Hindlimb muscle (tissue), 1 donor: ENCODE data around the gene KLF13. TPM values are rescaled to one million over a fixed set of nuclear protein-coding genes. Genes with fewer than 3 reads are reported as not detected.
A peak's percentile ranks its signal among the peaks of the same experiment; 100 is the strongest.

ENCODE experiments used
- DNase-seq: peaks from one replicate; pipeline ENCODE4 v3.0.0-alpha.2; 2013
- polyA plus RNA-seq: library from polyadenylated mRNA; unstranded; fragments of 120-200 nt; gene quantifications from one replicate; pipeline ENCODE4 v1.2.1, GENCODE V29; 2013; ENCODE audit not compliant: insufficient read length

KLF13 gene
- polyA plus RNA-seq, 1 donor: 37.5 TPM

GRCh38 chr15:31365032-31365654, 38.5 kb downstream of the KLF13 start:
- no peak for DNase-seq

GRCh38 chr15:31365655-31366127, 39.1 kb downstream of the KLF13 start:
- DNase-seq: peak; percentile 76

DNA sequence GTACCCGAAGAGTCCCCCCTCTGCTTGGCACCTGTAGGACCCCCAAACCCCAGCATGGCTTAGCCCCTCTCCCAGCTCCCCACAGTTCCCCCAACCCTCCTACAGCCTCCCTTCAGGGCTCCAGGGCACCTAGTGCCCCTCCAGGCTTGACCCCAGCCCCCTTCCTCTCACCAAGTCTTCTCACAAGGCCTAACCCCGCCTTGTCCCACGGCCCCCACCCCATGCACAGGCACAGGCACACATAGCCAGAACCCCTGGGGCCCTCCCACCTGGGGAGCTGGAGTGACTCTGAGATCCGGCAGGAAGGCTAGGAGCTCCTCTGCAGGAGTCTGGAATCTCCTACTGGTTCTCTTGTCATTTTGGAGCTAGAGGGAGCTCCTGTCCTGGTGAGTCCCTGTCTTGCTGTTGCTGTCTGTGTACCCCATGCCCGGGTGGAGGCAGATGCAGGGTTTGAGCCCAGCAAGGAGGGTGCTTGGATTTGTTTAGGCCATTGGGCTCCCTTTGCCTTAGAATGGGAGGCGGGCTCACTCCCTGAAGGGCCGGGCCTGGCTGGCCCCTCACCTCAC, 39.6 kb downstream of the KLF13 start:
- DNase-seq: no peak

DNA sequence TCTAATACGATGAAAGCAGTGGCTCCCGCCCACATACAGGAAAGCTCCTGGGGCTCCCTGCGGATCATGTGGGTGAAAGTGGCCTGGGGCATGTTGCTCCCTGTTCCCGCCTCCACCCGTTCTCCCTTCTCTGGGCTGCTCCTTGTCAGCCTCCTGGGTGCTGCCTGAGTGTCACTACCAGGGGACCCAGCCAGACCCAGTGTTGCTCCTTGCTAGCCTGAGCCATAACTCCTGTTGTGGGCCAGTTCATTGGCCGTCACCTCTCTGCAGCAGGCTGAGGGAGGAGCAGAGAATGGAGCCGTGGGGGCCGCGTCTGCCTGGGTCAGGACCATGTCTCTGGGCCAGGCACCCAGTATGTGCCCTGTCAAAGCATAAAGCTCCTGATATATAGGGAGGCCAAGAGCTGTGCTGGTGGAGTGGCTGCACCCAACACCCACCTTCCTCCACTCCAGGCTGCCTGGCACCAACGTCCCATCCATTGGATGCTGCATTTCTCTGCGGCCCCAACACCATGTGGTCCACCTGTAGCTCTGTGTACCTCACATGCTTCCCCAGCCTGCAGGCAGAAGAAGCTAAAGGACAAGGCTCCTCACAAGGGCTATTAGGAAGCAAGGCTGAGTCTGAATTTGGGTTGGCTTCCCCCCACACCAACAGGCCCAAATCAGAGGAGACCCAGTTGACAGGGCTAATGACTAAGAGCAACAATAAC, 40.5 kb downstream of the KLF13 start:
- no peak for DNase-seq

GRCh38 chr15:31367730-31368344, 41.2 kb downstream of the KLF13 start:
- no peak for DNase-seq

- DNase-seq: no peak
Observed at GRCh38 chr15:31369727-31370126, 43.1 kb downstream of the KLF13 start.

DNA sequence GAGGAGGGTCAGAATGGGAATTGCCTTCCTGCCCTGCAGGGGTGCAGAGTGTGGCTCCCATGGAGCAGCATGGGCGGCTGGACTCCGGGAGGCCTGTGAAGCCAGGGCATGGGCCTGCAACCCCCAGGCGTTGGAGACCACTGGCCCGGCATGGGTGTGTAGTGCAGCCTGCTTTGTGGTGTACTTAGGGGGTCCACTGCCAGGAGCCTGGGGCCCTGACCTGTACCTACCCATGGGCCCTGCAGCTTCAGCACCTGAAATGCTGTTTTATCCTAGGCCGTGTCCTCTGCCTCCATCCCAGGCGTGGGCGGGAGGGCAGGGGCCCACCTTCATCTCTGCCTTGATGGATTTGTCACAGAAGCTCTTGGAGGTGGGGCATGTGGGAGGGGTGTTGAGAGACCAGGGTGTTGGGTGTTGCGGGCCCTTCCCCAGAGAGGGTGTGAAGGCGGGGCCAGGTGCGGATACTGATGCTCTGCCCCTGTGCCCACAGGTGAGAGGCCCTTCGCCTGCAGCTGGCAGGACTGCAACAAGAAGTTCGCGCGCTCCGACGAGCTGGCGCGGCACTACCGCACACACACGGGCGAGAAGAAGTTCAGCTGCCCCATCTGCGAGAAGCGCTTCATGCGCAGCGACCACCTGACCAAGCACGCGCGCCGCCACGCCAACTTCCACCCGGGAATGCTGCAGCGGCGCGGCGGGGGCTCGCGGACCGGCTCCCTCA, 45.0 kb downstream of the KLF13 start:
- DNase-seq: no peak

- DNase-seq: peak; percentile 59
Observed at GRCh38 chr15:31372635-31373091, 46.0 kb downstream of the KLF13 start.

- no peak for DNase-seq
Observed at GRCh38 chr15:31373096-31373865, 46.6 kb downstream of the KLF13 start.

GRCh38 chr15:31373970-31374369, 47.3 kb downstream of the KLF13 start:
- DNase-seq: no peak

- DNase-seq: no peak
Observed at GRCh38 chr15:31374489-31374888, 47.9 kb downstream of the KLF13 start.

DNA sequence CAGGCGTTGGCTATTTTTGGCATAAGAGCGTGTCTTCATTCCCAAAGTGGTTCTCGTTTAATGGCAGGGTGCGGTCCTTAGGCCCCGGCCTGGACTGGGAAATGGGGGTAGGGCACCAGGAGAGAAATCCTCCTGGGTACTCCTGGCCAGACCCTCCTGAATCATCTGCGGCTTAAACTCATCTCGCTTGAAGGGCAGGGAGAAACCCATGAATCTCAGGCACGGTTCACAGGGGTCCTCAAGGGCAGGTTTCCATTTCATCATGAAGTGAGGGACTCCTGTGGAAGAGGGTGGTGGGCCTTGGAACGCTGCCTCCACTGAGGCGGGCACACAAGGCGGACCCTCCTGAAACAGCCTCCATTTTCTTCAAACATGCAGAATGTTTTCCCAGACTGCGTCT, 48.4 kb downstream of the KLF13 start:
- DNase-seq: no peak

GRCh38 chr15:31375772-31376171, 49.1 kb downstream of the KLF13 start:
- DNase-seq: no peak

DNA sequence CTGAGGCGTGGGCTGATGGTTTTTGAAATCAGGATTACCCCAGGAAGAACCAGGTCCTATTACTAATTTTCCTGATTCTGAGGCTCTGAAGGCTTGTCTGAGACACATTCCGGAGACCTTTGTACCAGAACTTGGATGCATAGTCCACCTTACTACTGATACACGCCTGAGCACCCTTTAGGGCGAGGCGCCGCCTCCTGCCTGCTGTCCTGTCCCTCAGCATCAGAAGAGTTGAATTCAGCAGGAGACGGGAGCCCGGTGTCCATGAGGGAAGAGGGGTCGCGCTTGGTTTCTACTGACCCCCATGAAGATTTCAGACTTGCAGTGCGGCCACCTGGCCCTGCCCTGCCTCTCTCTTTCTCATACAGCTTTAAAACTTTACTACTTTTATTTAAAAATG, 49.9 kb downstream of the KLF13 start:
- DNase-seq: no peak

GRCh38 chr15:31377030-31377429, 50.4 kb downstream of the KLF13 start:
- no peak for DNase-seq

DNA sequence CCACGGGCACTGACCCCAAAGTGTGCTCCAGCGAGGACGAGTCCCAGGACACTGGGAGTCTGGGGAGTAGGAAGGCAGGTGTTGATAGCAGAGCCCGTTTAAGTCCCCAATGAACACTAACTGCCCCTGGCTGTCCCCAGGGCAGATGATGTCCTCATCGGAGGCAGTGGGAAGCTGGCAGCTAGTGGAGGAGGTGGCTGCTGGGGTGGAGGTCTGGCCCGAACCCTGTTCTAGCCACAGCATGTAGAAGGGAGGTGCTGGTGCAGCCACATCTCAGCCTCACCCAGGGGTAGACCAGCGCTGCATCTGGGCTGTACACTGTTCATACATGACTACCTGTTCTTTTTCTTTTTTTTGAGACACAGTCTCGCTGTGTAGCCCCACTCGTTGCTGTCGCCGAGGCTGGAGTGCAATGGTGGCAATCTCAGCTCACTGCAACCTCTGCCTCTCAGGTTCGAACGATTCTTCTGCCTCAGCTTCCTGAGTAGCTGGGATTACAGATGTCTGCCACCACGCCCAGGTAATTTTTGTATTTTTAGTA, 51.8 kb downstream of the KLF13 start:
- no peak for DNase-seq

DNA sequence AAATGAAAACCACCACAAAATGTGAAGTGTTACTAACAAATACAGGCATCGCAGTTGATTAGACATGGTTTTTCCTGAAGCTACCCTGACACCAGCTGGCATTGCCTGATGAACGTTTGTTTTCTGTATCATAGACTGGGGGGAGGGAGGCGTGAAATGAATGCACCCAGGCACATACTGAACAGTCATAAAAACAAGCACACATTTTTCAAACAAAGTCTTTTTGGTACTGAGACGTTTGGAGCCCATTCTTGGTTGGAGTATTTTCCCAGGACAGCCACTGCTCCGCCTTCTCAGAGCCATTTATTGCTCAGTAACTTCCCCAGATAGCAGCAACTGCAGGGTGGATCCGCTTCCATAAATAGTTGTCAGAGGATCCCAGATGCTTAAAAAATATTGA, 52.4 kb downstream of the KLF13 start:
- no peak for DNase-seq

GRCh38 chr15:31379577-31379976, 52.9 kb downstream of the KLF13 start:
- no peak for DNase-seq

GRCh38 chr15:31381801-31382712, 55.4 kb downstream of the KLF13 start:
- no peak for DNase-seq

DNA sequence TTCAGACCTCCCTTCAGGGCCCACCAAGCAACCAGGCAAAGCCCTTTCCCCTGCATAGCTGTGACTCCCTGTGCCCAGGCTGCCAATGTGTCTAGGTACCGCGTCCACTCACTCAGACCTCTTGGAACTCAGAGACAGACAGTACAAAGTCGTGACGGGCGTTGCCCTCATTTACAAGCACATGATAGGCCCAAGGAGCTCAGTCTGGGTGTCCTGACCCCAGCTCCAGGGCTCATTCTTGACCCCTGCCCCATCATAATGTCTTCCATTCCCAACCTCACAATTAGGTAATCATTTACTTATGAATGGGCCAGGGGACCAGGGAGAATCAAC, 56.0 kb downstream of the KLF13 start:
- no peak for DNase-seq

DNA sequence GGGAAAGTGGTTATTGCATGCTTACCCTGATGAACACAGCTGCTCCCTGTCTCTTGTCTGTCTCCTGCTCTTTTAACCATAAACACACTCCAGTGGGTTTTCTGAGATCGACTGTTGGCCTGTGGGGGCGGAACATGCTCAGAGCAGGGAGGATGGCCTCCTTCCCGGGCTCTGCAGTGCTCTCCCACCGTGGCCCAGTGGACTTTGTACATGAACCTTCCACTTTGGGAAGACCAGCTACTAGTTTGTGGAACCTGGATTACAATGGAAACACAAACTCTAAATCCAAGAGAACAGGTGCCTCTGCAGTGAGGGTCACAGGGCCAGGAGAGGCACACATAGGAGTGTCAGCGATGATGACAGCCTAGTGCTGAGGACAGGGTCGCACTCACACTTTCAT, 56.5 kb downstream of the KLF13 start:
- DNase-seq: no peak
